T-helper 2 cell treated with Interferon-gamma antibody and Interleukin-4, amounts not matched to agents 100 ng/mL and 5 ng/mL, for 36 hours (primary cell): ENCODE measurements around the gene ROR1. TPM values are rescaled to one million over a fixed set of nuclear protein-coding genes. Genes with fewer than 3 reads are reported as not detected.

Source experiments
- intact Hi-C: fragments of 100-400 bp; cut with micrococcal nuclease; formaldehyde crosslinking; loops from one replicate; pipeline ENCODE4 v1.15.1; 2023
- total RNA-seq: library from RNA; stranded (reverse); gene quantifications from 2 replicates; pipeline ENCODE4 v1.2.3, GENCODE V29; 2022

ROR1 gene
- total RNA-seq, 1 donor from 2014 or later: not detected

DNA sequence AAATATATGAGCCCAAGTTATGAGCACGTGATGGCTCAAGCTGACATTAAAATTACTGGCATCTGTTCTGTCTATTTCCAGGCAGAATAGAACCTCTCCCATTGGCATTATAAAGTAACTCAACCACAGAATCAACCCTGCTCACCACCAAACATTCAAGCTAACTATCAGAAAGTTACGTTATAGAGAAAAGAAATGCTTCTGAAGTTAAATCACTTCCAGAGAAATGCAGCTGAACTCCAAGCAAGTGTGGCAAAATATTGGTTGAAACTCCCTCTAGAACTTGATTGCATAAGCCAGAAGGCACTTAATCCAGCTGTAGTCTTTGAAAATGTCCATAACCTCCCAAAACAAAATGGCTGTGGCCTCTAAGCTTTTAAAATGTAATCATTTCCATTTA is 393.4 kb downstream of the ROR1 start:
- intact Hi-C loops: no loop called here

DNA sequence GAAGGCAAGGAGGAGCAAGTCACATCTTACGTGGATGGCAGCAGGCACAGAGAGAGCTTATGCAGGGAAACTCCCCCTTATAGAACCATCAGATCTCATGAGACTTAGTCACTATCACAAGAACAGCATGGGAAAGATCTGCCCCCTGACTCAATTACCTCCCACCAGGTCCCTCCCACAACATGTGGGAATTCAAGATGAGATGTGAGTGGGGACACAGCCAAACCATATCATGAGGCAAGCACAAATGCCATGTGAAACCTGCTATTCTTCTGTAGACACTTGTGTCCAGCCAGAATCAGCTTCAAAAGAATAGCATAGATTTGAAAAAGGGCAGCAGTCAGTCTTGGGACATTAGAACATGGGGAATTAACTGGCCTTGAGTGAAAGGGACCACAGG is 397.4 kb downstream of the ROR1 start:
- intact Hi-C loops: no loop called here

DNA sequence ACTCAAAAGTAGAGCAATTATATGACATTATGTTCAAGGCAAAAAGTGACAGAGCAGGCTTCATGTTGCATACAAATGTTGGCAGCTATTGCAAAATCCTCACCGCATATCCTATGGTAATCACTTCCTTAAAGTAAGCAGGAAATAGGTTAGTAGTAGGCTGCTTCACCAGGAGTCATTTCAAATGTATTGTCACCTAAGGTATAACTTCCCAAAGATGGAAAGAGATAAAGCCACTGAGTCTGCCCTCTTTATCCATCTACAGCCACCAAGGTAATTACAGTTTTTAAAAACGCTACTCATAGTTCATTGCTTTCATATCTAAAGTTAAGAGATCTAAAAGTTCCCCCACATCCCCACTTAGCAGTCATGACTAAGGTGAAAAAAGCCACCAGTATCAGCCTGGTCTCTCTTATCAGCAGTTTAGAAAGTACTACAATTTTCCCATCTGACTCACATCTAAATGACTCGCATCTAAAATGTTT is 398.0 kb downstream of the ROR1 start:
- intact Hi-C loops: no loop called here

GRCh38 chr1:64172458-64172983 is 398.7 kb downstream of the ROR1 start:
- intact Hi-C loops: no loop called here

DNA sequence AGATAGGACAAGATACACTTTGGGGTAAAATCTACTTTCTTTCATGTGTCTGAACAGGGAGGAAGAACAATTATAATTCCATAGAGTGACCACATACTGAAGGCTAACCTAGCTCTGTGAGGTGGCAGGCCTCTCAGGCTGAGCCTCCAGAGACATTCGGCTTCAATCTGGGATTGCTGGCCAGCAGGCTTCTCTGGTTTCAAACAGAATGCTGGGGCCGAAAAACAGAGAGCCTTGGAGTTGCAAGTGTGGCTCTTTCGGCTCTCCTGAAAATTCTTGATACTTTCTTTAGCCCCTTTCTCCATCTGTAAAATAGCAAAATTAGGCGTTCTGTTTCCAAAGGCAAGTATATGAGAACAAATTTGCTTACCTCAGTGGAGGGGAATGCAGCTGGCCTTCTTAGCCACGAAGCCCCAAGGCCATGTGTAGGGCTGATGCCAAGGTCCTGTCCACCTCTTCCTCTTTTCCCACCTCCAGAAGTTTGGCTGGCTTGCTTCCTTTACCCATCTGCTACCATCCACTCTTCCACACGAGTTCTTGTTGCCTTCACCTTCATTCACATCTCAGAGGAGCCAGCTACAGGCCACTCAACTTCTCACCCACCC is 399.6 kb downstream of the ROR1 start:
- intact Hi-C loops: no loop called here

GRCh38 chr1:64175639-64176038 is 401.8 kb downstream of the ROR1 start:
- intact Hi-C loops: no loop called here

DNA sequence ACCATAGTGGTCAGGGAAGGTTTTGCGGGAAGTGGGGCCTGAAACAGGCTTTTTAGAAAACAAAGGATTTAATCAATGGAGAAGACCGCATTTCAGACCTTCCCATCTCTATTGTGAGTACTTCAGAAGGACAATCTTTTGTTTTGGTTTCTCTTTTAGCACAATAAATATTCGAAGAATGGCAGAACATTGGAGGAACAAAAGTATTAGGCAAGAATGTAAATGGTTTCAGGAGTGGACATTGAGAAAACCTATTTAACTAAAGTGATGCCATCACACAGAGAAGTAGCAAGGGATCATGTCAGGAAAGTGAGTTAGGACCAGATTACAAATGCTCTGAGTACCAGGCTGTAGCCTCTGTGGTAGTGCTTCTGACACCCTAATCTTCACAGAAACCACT is 402.8 kb downstream of the ROR1 start:
- intact Hi-C loops: no loop called here

GRCh38 chr1:64179588-64179987 is 405.8 kb downstream of the ROR1 start:
- intact Hi-C loops: no loop called here

DNA sequence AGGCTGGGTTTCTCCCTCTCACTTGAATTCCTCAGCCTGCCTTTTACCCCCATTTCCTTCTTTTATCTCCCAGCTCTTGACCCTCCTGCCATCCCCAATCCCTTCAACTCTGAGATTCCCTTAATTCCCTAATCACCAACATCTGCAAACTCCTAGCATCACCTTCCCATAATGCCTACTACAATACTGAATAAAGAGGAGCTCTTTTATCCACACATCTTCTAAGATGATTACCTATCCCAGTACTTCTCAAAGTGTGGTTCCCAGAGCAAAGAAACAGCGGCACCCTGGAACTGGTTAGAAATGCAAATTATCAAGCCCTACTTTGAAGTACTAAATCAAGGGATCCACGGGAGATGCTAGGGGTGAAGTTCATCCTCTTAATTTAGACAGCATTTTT is 408.4 kb downstream of the ROR1 start:
- intact Hi-C loops: no loop called here

DNA sequence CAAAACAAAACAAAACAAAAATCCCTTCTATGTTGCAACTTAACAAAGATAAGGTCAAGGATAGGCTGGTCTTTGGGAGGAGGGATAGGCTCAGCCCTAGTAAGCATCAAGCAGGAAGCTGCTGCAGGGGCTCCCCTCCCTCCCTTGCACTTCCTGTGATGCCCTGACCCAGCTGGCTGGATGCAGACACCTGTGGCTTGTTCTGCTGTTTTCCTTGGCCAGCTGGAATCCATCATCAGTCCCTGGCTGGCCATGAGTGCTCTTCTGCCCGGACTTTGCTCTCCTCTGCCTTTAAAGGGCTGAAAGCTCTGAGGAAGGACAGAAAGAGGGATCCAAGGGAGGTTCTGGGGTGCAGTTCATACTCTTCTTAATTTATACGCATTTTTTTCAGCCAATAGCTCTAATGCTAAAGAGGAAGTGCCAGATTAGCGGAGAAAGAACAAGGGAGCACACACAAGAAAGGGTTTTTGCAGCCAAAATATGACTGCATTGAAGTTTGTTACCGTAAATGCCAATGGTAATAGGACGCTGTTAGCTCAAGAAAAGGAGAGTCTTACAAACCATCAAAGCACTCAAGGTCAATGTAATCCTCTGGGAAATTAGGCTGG is 409.7 kb downstream of the ROR1 start:
- intact Hi-C loops: no loop called here

GRCh38 chr1:64184003-64184440 is 410.2 kb downstream of the ROR1 start:
- intact Hi-C loops: no loop called here

- intact Hi-C loops: no loop called here
Observed at GRCh38 chr1:64186138-64186897, 412.5 kb downstream of the ROR1 start.

DNA sequence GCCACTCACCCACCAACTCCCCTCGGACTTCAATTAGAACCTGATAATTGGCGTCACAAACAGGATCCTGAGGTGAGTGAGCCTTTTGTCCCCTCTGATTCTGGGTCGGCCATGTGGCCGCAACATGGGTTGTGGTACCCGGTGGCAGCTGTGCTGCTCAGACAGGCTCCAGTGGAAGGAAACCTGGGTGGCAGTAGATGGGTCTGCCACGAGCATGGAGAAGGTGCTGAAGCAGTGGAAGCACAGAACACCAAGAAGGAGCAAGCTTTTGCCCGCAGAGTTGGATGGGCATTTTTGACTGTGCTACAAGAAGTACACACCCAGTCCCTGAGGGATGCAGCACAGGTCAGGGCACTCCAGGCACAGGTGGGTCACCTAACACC is 413.1 kb downstream of the ROR1 start:
- intact Hi-C loops: no loop called here

DNA sequence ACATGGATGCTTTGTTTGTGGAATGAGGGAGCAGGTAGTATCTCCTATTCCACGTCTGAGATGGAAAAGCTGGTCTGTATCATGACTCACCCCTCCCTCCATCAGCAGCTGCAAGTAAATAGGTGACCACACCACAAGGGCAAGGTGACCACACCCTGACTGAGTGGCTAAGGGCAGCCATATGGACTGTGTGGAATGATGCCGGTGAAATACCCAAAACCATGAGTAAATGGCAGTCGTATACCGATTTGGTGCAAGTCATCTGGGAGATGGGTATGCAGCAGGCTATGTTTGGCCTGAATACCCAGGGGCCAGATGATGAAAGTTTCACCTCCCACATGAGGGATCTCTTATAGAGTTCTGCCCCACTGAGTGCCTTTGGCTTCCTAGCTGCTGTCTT is 413.8 kb downstream of the ROR1 start:
- intact Hi-C loops: no loop called here

DNA sequence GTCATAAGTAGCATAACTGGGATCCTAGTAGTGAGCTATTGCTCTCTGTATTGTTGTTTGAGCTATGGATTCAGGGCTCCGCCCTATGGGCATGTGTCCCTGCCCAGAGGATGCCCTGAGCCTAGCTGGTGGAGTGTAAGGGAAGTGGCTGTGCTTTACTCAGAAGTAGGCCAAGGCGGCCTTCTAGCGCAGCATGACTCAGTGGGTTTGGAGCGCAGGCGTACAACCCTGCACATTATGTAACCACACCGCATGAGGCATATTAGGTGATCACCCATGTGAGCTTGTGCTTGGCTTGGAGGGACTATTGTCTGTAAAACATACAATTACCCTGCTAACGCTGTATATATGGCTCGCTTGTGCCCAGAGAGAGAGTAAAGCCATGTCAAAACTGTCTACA is 418.5 kb downstream of the ROR1 start:
- intact Hi-C loops: no loop called here

GRCh38 chr1:64194168-64195080 is 420.6 kb downstream of the ROR1 start:
- intact Hi-C loops: no loop called here

- intact Hi-C loops: no loop called here
Observed at GRCh38 chr1:64195081-64195395, 421.2 kb downstream of the ROR1 start.

DNA sequence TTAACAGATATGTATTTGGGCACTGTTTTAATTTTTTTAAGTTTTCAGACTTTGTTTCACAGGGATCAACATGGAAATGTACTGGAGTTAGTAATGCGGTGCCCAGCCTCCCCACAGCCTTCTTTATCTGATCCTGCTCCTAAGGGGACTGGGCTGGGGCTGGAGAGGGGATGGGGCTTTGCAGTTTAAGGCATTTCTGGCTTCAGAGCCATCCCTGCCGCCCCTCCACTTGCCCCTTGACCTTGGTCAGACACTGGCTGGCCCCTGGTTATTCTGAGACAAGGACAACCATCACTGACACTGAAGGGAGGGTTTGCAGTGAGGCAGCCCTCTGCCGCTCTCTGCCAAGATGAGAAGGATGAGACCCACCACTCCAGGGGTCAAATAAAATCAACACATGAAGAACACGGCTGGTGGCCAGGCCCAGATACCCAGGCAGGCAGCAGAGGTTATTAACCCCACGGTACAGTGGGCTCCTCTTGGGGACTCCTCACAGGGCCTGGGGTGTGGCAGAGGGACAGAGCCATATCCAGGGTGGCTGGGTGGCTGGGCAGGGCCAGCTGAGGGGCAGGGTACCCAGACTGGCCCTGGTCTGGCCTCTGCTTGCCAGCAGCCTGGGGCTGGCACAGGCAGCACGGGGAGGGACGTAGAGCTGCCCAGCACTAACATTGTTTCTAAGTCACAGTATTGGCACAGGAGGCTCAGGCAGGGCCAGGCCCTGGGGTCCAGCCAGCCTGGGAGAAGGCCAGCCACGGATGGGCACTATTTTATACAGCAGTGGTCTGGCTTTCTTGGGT is 422.5 kb downstream of the ROR1 start:
- intact Hi-C loops: no loop called here

GRCh38 chr1:64197076-64197475 is 423.3 kb downstream of the ROR1 start:
- intact Hi-C loops: no loop called here

DNA sequence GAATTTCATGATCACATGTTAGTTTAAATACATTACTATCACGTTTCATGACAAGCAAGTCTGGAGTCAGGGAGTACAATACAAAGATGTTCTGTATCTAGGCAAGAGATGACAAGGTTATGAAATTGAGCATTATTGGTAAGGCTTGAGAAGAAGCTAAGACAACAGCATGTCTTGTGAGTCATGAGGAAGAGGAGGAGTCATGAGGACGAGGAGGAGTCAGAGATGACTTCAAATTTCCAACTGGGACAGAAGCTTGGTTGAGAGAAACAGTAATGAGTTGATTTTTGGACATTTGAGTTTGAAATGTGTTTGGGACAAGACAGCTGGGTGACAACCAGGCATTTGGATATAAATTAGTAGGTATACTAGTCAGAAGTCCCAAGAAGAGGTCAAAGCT is 425.3 kb downstream of the ROR1 start:
- intact Hi-C loops: no loop called here

DNA sequence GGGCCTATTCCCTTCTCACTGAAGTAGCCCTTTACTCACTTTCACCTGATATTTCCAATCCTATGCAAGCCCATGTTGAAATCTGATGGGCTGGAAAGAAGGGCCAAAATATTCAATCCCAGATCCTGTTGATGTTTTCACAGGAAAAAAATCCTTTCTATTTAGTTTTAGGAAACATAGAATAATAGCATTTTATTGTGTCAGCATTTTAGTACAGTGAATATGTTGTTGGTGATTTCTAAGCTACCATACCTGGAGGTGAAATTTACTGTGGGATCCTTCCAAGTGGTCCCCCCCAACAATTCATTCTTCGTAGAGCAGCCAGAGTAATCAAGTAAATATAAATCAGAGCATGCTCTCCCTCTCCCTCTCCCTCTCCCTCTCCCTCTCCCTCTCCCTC is 426.2 kb downstream of the ROR1 start:
- intact Hi-C loops: no loop called here
